Measurements from ENCODE around the gene TUBGCP2.
"Not testable (repeated sequence)": the region's sequence is repeated elsewhere in the genome, so short reads cannot be mapped to it uniquely, and the experiment has no call there.

Gene TUBGCP2

GRCh38 chr10:133324857-133325260 lies 16.2 kb upstream of the TUBGCP2 start:
- DNase-seq: no peak

GRCh38 chr10:133324198-133324792 lies 15.6 kb upstream of the TUBGCP2 start:
- peak; percentile 46 for DNase-seq

- not testable (repeated sequence) for DNase-seq
These were observed 13.5 kb upstream of the TUBGCP2 start for GRCh38 chr10:133322064-133322709.

- not testable (repeated sequence) for DNase-seq
These were observed 12.3 kb upstream of the TUBGCP2 start for GRCh38 chr10:133320852-133321422.

- DNase-seq: peak; percentile 65
These were observed 9.9 kb upstream of the TUBGCP2 start for GRCh38 chr10:133318494-133319127.

- no peak for DNase-seq
These were observed 8.1 kb upstream of the TUBGCP2 start for GRCh38 chr10:133316732-133317131.

GRCh38 chr10:133316266-133316665 lies 7.6 kb upstream of the TUBGCP2 start:
- DNase-seq: no peak

- no peak for DNase-seq
These were observed 7.2 kb upstream of the TUBGCP2 start for GRCh38 chr10:133315847-133316246.

- no peak for DNase-seq
These were observed 6.2 kb upstream of the TUBGCP2 start for GRCh38 chr10:133314911-133315310.

- DNase-seq: no peak
These were observed 4.5 kb upstream of the TUBGCP2 start for GRCh38 chr10:133313192-133313591.

- DNase-seq: no peak
These were observed 4.1 kb upstream of the TUBGCP2 start for GRCh38 chr10:133312769-133313145.

- DNase-seq: no peak
These were observed 3.5 kb upstream of the TUBGCP2 start for GRCh38 chr10:133312016-133312768.

GRCh38 chr10:133311570-133311969 lies 2.9 kb upstream of the TUBGCP2 start:
- DNase-seq: no peak

GRCh38 chr10:133310789-133311188 lies 2.1 kb upstream of the TUBGCP2 start:
- no peak for DNase-seq

- no peak for DNase-seq
These were observed 1.7 kb upstream of the TUBGCP2 start for GRCh38 chr10:133310399-133310755.

- no peak for DNase-seq
These were observed 1.2 kb upstream of the TUBGCP2 start for GRCh38 chr10:133309720-133310398.

- DNase-seq: peak; percentile 93
These were observed 538 bp upstream of the TUBGCP2 start for GRCh38 chr10:133309100-133309719.

- peak; percentile 84 for DNase-seq
These were observed 774 bp downstream of the TUBGCP2 start for GRCh38 chr10:133307776-133308420.

- no peak for DNase-seq
These were observed 1.7 kb downstream of the TUBGCP2 start for GRCh38 chr10:133306941-133307379.

GRCh38 chr10:133306097-133306476 lies 2.6 kb downstream of the TUBGCP2 start:
- no peak for DNase-seq

GRCh38 chr10:133303206-133303605 lies 5.5 kb downstream of the TUBGCP2 start:
- no peak for DNase-seq

- no peak for DNase-seq
These were observed 6.4 kb downstream of the TUBGCP2 start for GRCh38 chr10:133302230-133302629.

All from activated gamma-delta T cell treated with Interleukin-2 at 50 U/mL for 16 hours (primary cell).